Stimulated activated CD8-positive, alpha-beta memory T cell treated with anti-CD3 and anti-CD28 coated beads, Interleukin-15, amount 100 ng/mL, for 4 hours (primary cell): Measurements from ENCODE around the gene BSDC1.

Experiments
- DNase-seq, 2 donors: peaks; one replicate each; pipeline ENCODE4 v3.0.0-alpha.2; 2020; ENCODE audit warnings: low read depth in 2 of 2

Gene BSDC1

DNA sequence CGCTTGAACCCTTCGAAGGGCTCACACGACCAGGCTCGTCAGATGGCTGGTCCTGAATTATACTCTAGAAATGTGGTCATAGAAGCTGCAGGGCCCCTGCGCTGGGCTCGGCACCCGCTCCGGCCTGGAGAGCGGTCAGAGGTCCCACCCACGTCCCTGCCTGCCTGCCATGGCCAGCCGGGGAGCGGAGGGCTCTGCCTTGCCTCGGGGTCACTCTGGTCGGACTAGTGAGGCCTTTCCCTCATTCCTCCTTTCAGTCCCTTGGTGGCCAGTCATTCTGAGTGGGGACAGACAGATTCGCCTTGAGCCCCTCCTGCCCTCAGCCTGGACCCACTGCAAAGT is 57.7 kb downstream of the BSDC1 start:
- DNase-seq: no peak

DNA sequence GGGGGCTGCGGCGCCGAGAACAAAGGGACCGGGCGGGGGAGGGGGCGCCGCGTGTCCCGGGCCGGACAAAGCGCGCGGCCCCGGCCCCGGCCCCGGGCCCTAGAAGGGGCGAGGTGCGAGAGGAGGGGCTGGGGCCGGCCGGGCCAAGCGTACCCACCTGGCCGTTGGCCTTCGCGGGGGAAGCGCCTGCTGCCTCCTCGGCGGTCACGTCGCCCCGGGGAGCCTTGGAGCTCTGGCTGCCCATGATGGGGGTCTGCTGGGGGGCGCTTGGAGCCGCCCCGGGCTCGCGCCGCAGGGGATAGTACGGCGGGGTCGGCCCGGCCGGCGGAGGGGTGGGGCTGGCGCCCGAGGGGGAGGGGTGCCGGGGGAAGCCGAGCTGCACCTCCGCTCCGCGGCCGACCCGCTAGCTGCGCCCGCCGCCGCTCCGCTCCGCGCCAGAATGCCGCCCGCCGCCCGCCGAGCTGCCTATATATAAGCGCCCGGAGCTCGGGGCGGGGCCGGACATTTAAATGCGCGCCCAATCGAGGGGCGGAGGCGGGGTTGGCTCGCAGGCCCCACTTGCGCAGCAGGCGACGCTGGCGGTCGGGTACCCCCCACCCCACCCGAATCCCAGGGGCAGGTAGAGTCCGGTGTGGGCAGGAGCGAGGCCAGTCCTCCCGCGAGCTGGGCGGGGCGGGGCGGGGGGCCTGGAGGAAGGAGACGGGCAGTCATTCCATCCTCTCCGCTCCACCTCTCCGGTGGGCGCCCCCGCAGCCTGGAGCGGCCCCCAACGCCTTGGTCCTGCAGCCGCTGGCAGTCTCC is 58.3 kb downstream of the BSDC1 start, which contains the start of gene MARCKSL1:
TSS of gene MARCKSL1 (minus strand) at position 444 of the 801 bp plus-strand sequence. CDS start at position 244, 200 bp downstream.
- DNase-seq: peak; percentile 68 to 73

DNA sequence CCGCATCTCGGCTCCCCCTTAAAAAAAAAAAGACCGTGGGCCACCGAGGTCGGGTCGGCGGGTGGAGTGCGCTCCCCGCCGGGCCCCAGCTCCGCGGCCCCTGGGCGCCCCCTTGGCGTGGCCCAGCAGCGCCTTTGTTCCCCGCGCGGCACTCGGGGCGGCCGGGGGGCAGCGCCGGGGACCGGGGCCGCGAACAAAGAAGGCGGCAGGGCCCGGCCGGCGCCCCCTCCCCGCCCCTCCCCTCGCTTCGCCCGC is 58.8 kb downstream of the BSDC1 start:
- DNase-seq: no peak

DNA sequence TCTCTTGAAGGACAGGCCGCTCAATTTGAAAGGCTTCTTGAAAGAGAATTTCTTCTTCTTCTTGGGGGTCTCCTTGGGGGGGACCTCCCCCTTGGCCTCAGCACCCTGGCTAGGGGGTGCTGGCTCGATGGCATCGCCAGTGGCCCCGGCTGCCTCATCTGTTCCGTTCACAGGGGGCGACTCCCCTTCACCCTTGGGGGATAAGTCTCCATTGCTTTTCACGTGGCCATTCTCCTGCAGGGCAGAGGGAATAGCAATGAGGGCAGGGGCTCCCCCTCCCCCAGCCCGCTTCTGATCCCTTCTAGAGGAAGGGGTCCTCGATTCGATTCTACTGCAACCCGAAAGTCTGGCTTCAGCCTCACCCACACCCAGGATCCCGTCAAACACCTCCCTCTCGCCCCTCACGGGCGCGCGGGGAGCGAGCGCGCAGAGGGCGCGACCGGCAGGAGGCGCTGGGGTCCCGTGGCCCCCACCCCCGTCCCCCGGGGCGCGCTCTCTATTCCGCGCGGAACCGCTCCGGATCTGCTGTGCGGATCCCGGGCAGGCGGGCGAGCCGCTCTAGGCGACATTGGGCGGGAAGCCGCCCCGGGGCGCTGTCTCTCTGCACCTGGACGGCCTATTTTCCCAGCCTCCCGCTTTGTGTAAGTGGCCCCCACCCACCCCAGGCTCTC is 59.2 kb downstream of the BSDC1 start:
- DNase-seq: peak; percentile 30 to 50

DNA sequence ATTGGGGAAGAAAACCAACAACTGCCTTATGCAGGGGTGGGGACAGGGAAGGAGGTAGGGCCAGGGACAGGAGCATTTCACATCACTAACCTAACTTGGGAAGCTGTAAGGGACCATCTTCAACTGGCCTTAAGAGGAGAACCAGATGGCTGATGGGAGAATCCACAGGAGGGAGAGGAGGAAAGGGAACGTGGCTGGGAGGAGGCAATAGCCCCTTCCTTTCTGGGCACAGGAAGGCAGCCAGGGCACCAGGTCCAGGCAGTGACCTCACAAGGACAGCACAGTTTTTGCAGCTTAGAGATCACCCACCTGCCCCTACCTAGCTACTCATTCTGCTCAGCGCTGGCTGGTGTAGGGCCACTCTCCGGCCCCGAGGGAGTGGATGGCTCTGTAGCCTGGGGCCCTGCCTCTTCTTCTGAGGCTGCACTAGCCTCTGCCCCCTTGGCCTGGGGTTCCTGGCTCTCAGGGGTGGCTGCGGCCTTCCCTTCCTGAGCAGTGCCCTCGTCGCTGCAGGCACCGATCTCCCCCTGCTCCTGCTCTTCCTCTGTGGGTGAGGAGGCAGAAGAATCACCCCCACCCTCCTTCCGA is 59.9 kb downstream of the BSDC1 start:
- DNase-seq: no peak

DNA sequence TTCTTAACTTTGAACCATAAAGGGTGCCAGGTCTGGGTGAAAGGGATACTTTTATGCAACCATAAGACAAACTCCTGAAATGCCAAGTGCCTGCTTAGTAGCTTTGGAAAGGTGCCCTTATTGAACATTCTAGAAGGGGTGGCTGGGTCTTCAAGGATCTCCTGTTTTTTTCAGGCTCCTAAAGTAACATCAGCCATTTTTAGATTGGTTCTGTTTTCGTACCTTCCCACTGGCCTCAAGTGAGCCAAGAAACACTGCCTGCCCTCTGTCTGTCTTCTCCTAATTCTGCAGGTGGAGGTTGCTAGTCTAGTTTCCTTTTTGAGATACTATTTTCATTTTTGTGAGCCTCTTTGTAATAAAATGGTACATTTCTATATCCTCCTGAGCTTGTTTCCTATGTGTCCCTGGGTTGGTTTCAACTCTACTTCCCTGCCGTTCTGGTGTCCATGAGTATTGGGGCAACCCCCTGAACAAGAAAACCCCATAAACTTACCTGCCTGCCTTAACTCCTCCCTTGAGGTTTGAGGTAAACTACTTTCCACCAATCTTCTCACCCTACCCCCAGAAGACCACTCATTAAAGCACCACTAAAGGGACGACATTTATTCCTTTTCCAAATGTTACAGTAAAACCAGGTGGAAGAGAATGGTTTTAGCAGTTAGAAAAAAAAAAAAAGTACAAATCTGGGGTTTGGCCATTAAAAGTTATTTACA is 60.8 kb downstream of the BSDC1 start:
- DNase-seq: no peak

DNA sequence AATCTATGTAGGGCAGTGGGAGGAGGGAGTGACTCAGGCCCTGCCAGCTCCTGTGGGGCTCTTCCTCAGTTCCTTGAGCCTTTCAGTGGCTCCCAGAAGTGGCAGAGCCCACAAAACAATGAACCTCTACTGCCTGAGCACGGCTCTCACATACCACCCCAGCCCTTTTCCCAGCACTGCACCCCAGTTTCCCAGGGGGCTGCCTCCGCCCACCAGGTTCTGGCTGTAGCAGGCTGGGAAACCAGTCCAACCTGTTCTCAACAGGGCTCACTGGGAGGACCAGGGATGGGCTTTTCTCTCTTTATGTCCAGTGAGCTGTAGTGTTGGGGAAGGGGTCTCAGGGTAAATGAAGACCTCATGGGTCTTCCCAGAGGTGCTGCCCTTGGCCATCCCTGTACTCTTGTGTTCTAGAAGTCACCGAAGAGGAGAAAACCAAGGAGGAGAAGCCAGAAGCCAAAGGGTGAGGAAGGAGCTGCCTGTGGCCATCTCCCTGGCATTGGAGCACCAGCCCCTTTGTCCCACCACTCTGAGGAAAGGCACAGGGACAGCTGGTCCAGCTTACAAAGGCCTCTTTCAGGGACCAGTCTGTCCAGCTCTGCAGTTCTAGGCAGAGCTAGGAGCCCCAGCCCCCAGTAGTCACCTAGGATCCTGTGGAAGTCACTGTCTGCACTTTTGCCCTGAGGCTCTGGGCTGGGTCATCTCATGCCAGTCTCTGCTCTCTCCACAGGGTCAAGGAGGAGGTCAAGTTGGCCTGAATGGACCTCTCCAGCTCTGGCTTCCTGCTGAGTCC is 61.8 kb downstream of the BSDC1 start:
- no peak for DNase-seq

DNA sequence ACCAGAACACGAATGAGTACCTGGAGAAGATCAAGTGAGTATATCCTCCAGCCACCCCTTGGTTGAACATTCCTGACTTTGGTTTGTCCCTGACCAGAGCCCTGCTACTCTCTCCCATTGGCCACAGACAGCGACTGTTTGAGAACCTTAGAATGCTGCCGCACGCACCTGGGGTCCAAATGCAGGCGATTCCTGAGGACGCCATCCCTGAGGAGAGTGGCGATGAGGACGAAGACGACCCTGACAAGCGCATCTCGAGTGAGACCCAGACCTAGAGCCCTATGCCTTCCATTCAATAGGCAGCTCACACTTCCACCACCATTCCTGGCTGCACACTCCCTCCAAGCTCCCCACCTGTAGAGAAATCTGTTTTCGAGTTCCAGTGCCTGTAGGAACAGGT is 62.7 kb downstream of the BSDC1 start:
- no peak for DNase-seq

DNA sequence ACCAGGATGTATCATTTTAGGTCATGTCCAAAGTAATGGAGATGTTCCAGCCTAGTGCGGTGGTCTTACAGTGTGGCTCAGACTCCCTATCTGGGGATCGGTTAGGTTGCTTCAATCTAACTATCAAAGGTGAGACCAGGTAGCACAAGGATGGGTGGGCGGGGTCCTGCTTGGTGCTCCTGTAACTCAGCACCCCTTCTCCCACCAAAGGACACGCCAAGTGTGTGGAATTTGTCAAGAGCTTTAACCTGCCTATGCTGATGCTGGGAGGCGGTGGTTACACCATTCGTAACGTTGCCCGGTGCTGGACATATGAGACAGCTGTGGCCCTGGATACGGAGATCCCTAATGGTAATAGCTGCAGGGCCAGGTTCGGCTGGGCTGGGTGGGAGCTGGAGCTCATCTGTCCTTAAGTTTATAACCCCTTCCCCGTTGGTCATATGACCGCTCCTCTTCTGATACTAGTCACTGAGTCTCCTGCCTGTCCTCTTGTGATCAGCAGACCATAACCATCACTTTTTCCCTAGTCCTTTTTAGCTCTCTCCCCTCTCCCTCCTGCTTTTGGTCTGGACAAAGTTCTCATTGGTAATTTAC is 63.6 kb downstream of the BSDC1 start:
- DNase-seq: no peak

DNA sequence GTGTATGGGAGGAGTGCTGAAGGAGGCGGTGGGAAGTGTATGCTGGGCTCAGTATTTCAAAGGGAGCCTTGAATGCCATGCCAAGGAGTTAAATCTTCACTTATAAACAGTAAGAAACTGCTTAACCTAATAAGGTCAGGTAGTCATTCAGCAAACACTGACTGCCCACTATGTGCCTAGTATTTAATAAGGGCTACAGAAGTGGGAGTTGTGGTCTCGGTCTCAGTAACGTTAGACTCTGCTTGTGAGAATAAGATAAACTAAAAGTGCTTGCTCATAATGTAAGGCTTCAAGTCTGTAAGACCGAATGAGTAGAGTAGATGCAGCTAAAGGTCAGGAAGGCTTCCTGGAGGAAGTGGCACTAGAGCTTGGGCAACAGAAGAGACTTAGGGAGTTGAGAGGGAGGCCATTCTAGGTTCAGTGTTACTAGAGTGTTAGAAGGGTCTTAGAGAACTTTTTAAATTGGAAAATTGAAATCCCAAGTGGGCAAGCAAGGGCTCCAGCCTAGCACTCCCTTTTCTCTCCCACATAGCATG is 64.2 kb downstream of the BSDC1 start:
- DNase-seq: no peak

DNA sequence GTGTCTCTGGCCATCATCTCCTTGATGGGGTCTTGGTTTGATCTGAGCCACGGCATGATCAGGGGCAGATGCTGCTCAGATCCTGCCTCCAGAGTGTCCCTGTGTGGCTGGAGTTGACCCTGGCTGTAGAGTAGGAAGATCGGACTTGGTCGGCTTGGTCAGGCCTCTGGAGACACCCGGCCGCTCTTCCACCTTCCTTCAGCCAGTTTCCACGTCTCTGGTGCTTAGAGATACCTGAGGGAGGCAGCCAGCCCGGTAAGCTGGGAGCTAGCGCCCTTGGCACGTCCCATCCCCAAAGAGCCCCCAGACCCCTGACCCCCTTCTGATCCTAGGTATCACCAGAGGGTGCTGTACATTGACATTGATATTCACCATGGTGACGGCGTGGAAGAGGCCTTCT is 67.0 kb downstream of the BSDC1 start:
- DNase-seq: no peak

DNA sequence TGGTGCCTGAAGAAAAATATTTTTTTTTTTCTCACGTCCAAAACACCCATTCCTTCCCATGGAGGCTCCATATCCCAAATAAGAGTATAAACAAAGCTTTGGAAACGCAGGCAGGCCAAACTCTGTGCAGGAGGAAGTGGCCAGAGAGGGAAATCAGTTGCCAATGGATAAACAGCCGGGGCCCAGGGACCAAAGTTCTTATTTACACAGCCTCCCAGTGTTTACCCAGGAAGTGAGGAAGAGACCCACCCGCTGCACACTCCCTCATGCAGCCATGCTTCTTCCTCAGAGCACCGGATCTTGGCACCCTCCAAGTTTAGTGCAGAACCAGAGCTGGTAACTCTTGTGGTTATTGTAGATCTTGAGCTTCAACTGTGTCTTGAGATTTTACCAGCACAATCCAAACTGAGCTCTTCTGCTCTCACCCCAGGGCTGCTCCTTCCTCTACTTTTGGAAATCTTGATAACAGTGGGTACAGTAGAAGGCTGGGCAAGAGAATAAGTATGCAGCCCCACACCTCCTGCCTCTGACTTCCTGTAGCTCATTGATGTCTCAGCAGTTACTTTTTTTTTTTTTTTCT is 72.4 kb downstream of the BSDC1 start:
- no peak for DNase-seq

DNA sequence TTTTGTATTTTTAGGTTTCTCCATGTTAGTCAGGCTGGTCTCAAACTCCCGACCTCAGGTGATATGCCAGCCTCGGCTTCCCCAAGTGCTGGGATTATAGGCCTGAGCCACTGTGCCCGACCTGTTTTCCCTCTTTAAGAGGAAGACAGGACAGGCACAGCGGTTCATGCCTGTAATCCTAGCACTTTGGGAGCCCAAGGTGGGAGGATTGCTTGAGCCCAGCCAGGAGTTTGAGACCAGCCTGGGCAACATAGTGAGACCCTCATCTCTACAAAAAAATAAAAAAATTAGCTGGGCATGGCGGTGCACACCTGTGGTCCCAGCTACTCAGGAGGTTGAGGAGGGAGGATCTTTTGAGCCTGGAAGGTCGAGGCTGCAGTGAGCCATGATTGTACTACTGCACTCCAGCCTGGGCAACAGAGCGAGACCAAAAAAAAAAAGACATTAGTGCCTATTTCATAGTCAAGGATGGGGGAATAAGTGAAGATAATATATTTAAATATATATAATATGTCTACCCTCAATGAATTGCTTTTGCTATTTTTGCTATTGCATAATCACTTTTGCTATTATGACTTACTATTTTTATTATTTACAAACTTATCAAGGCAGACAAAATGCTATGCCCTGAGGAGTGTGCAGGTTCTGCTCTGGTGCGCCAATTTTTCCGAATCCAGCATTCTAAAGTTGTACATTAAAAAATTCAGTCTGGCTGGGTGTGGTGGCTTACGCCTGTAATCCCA is 75.9 kb downstream of the BSDC1 start:
- no peak for DNase-seq

DNA sequence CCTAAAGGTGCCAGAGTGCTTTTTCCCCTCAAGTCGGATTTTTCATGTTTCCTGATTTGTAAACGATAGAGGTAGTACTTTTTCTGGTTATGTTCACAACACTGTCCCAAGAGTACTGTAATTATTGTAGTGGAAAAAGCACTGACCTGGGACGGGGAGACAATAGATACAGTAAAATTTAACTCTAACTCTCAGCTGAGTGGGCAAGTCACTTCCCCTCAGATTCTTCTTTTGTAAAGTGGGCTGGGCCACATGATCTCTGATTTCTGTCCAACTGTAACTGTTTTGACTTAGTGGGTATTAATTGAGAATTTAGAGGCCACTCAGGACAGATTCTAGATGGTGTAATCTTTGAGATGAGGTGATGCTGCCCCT is 77.4 kb downstream of the BSDC1 start:
- DNase-seq: no peak
